Measurements from ENCODE around the gene SLC25A22. TPM values are rescaled to one million over a fixed set of nuclear protein-coding genes. Genes with fewer than 3 reads are reported as not detected.

Gene SLC25A22
- total and polyA plus RNA-seq, 9 of the 15 experiments (the other 6 are each of a cell fraction or from before 2014, with no cell fraction given): 0.41 to 55.4 (median 11.4) TPM

DNA sequence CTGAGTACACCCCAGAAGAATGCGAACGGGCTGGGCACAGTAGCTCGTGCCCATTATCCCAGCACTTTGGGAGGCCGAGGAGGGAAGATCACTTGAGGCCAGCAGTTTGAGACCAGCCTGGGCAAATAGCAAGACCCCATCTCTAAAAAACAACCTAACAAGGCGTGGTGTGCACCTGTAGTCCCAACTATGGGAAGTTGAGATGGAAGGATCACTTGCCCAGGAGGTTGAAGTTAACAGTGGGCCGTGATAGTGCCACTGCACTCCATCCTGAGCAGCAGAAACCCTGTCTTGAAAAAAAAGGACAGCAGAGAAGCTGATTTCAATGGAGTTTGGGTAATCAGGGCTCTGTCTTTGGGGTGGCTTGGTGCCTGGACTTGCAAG, 15.0 kb upstream of the SLC25A22 start (continued):
- TF ChIP-seq, protein P1, sequence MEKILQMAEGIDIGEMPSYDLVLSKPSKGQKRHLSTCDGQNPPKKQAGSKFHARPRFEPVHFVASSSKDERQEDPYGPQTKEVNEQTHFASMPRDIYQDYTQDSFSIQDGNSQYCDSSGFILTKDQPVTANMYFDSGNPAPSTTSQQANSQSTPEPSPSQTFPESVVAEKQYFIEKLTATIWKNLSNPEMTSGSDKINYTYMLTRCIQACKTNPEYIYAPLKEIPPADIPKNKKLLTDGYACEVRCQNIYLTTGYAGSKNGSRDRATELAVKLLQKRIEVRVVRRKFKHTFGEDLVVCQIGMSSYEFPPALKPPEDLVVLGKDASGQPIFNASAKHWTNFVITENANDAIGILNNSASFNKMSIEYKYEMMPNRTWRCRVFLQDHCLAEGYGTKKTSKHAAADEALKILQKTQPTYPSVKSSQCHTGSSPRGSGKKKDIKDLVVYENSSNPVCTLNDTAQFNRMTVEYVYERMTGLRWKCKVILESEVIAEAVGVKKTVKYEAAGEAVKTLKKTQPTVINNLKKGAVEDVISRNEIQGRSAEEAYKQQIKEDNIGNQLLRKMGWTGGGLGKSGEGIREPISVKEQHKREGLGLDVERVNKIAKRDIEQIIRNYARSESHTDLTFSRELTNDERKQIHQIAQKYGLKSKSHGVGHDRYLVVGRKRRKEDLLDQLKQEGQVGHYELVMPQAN (IDR thresholded peaks at IDR 0.05; ENCODE audit: borderline replicate concordance): no peak
- TF ChIP-seq ZNF121 (CRISPR knock-in tag; conservative IDR thresholded peaks at IDR 0.05) (peak; percentile 97), ZKSCAN3 (CRISPR knock-in tag; IDR thresholded peaks at IDR 0.05) (no peak), PTTG1 (tag; IDR thresholded peaks at IDR 0.05; ENCODE audit: low read depth) (no peak), SNRNP70 (optimal IDR thresholded peaks at IDR 0.05; ENCODE audit: low read depth, low read length) (no peak), MTA1 (IDR thresholded peaks at IDR 0.05; ENCODE audit: borderline replicate concordance) (no peak), GABPB2 (CRISPR knock-in tag; conservative IDR thresholded peaks at IDR 0.05) (peak; percentile 70; the same call in 1 of the 2 replicates), ZNF830 (CRISPR knock-in tag; IDR thresholded peaks at IDR 0.05) (no peak), TAL1 (IDR thresholded peaks at IDR 0.05) (no peak)
- TF ChIP-seq, protein P2, sequence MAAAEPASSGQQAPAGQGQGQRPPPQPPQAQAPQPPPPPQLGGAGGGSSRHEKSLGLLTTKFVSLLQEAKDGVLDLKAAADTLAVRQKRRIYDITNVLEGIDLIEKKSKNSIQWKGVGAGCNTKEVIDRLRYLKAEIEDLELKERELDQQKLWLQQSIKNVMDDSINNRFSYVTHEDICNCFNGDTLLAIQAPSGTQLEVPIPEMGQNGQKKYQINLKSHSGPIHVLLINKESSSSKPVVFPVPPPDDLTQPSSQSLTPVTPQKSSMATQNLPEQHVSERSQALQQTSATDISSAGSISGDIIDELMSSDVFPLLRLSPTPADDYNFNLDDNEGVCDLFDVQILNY (CRISPR knock-in tag; IDR thresholded peaks at IDR 0.05): peak; percentile 79
- TF ChIP-seq, protein P3, sequence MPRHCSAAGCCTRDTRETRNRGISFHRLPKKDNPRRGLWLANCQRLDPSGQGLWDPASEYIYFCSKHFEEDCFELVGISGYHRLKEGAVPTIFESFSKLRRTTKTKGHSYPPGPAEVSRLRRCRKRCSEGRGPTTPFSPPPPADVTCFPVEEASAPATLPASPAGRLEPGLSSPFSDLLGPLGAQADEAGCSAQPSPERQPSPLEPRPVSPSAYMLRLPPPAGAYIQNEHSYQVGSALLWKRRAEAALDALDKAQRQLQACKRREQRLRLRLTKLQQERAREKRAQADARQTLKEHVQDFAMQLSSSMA (CRISPR knock-in tag; IDR thresholded peaks at IDR 0.05): no peak
- TF ChIP-seq, protein P4, sequence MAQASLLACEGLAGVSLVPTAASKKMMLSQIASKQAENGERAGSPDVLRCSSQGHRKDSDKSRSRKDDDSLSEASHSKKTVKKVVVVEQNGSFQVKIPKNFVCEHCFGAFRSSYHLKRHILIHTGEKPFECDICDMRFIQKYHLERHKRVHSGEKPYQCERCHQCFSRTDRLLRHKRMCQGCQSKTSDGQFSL (CRISPR knock-in tag; IDR thresholded peaks at IDR 0.05): no peak
- TF ChIP-seq, protein P4 (tag; IDR thresholded peaks at IDR 0.05): no peak
- TF ChIP-seq, protein P5, sequence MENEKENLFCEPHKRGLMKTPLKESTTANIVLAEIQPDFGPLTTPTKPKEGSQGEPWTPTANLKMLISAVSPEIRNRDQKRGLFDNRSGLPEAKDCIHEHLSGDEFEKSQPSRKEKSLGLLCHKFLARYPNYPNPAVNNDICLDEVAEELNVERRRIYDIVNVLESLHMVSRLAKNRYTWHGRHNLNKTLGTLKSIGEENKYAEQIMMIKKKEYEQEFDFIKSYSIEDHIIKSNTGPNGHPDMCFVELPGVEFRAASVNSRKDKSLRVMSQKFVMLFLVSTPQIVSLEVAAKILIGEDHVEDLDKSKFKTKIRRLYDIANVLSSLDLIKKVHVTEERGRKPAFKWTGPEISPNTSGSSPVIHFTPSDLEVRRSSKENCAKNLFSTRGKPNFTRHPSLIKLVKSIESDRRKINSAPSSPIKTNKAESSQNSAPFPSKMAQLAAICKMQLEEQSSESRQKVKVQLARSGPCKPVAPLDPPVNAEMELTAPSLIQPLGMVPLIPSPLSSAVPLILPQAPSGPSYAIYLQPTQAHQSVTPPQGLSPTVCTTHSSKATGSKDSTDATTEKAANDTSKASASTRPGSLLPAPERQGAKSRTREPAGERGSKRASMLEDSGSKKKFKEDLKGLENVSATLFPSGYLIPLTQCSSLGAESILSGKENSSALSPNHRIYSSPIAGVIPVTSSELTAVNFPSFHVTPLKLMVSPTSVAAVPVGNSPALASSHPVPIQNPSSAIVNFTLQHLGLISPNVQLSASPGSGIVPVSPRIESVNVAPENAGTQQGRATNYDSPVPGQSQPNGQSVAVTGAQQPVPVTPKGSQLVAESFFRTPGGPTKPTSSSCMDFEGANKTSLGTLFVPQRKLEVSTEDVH (IDR thresholded peaks at IDR 0.05; ENCODE audit: low read depth, partially characterized antibody): no peak

Data from K562 (cell line).